ENCODE data around the gene KLK14. TPM values are rescaled to one million over a fixed set of nuclear protein-coding genes. Genes with fewer than 3 reads are reported as not detected.

The KLK14 gene
- total and polyA plus RNA-seq, 2 of the 8 experiments (the other 6 are each of a cell fraction or from before 2014, with no cell fraction given) = 0.09 to 1.2 TPM

DNA sequence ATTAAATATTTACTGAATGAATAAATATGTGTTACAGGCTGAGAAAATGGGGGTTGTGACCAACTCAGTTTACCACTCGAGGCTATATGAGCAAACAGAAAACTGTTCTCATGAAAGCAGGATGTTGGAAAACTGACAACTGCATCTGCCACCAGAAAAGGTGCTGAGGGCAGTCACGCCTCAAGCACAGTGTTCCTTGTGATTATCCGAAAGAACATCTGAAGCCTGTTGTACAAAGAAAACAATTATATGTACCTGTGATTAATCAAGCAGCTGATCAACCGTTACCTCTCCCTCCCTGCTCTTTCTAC is 11.6 kb downstream of the KLK14 start (continued):
- TF ChIP-seq TAF1 (IDR thresholded peaks at IDR 0.05; ENCODE audit: low read depth, low read length) = no peak
- no peak for TF ChIP-seq RNF2 (IDR thresholded peaks at IDR 0.05; ENCODE audit: borderline replicate concordance, low read depth, low read length, missing control alignments, poor library complexity, severe bottlenecking)
- no peak for TF ChIP-seq MAFK (IDR thresholded peaks at IDR 0.05; ENCODE audit: low read depth, low read length)
- no peak for TF ChIP-seq SP4 (IDR thresholded peaks at IDR 0.05; ENCODE audit: low read length)
- no peak for TF ChIP-seq PHF8 (conservative IDR thresholded peaks at IDR 0.05; ENCODE audit: low read depth, low read length)
- TF ChIP-seq CBX8 (IDR thresholded peaks at IDR 0.05; ENCODE audit: borderline replicate concordance, low read depth, low read length) = no peak
- no peak for TF ChIP-seq NANOG (IDR thresholded peaks at IDR 0.05; ENCODE audit: insufficient read depth, low read depth, low read length, poor library complexity, severe bottlenecking)
- no peak for TF ChIP-seq SIN3A (conservative IDR thresholded peaks at IDR 0.05 in 1 of 2, IDR thresholded peaks at IDR 0.05 in 1 of 2; ENCODE audit: low read depth in 1 of 2, low read length in 2 of 2)
- TF ChIP-seq JUN (IDR thresholded peaks at IDR 0.05; ENCODE audit: low read depth, low read length) = no peak
- TF ChIP-seq, protein P1, sequence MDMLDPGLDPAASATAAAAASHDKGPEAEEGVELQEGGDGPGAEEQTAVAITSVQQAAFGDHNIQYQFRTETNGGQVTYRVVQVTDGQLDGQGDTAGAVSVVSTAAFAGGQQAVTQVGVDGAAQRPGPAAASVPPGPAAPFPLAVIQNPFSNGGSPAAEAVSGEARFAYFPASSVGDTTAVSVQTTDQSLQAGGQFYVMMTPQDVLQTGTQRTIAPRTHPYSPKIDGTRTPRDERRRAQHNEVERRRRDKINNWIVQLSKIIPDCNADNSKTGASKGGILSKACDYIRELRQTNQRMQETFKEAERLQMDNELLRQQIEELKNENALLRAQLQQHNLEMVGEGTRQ (IDR thresholded peaks at IDR 0.05; ENCODE audit: low read length) = no peak
- no peak for TF ChIP-seq KDM4A (IDR thresholded peaks at IDR 0.05; ENCODE audit: low read depth, low read length, severe bottlenecking)
